Measurements from ENCODE around the gene UNC5C. TPM values are rescaled to one million over a fixed set of nuclear protein-coding genes. Genes with fewer than 3 reads are reported as not detected.

Gene UNC5C
- 0.01 to 0.02 TPM in 2 of 5 replicates, not detected in the others for total RNA-seq (2022; extraction: Qiagen RNA extraction)

GRCh38 chr4:95548738-95549245 is at the start of gene UNC5C:
TSS of gene UNC5C (minus strand) at chr4:95548973.

